HepG2 (cell line): Measurements from ENCODE around the gene SHLD1. TPM values are rescaled to one million over a fixed set of nuclear protein-coding genes. Genes with fewer than 3 reads are reported as not detected.

ENCODE experiments used
- ATRX ChIP-seq: sonication (generic); formaldehyde crosslinking; IDR thresholded peaks from 2 replicates; pipeline ENCODE4 v1.4.0; 2020; ENCODE audit warnings: missing genetic modification reagents, borderline replicate concordance
- BRD4 ChIP-seq: sonication (generic); formaldehyde crosslinking; IDR thresholded peaks from 2 replicates; pipeline ENCODE4 v1.4.0; 2020; ENCODE audit warnings: missing genetic modification reagents
- ELF4 ChIP-seq: sonication (generic); formaldehyde crosslinking; IDR thresholded peaks from 2 replicates; pipeline ENCODE4 v1.5.0; 2020; ENCODE audit warnings: missing genetic modification reagents, mild to moderate bottlenecking, moderate library complexity, borderline replicate concordance
- FOXK2 ChIP-seq: fragments of 450-650 bp; IDR thresholded peaks from 2 replicates; pipeline ENCODE4 v1.6.1; 2016
- HDAC2 ChIP-seq: sonication (generic); formaldehyde crosslinking; IDR thresholded peaks from 2 replicates; pipeline ENCODE4 v1.4.0; 2020; ENCODE audit warnings: missing genetic modification reagents
- IRF1 ChIP-seq: sonication (generic); formaldehyde crosslinking; IDR thresholded peaks from 2 replicates; pipeline ENCODE4 v1.4.0; 2020; ENCODE audit warnings: low read depth, mild to moderate bottlenecking, missing genetic modification reagents
- MAFG ChIP-seq: sonication (generic); formaldehyde crosslinking; IDR thresholded peaks from 2 replicates; pipeline ENCODE4 v1.5.1; 2020; ENCODE audit warnings: mild to moderate bottlenecking, missing genetic modification reagents
- MYNN ChIP-seq: sonication (generic); formaldehyde crosslinking; IDR thresholded peaks from 2 replicates; pipeline ENCODE4 v1.4.0; 2020; ENCODE audit warnings: mild to moderate bottlenecking, low read depth, missing genetic modification reagents
- NFKBIZ ChIP-seq: IDR thresholded peaks from 2 replicates; pipeline ENCODE4 v1.6.1; 2018; ENCODE audit warnings: missing genetic modification reagents, missing compliant biosample characterization
- PAWR ChIP-seq: sonication (generic); formaldehyde crosslinking; IDR thresholded peaks from 2 replicates; pipeline ENCODE4 v1.4.0; 2020; ENCODE audit warnings: missing genetic modification reagents, mild to moderate bottlenecking, borderline replicate concordance
- PHF20 ChIP-seq: sonication (generic); formaldehyde crosslinking; IDR thresholded peaks from 2 replicates; pipeline ENCODE4 v1.5.0; 2020; ENCODE audit warnings: mild to moderate bottlenecking, missing genetic modification reagents
- REPIN1 ChIP-seq: sonication (generic); formaldehyde crosslinking; IDR thresholded peaks from 2 replicates; pipeline ENCODE4 v1.8.0; 2022; ENCODE audit warnings: missing genetic modification reagents, low read depth, mild to moderate bottlenecking, borderline replicate concordance
- SMARCC2 ChIP-seq: fragments of 450-650 bp; IDR thresholded peaks from 2 replicates; pipeline ENCODE4 v1.6.1; 2017; ENCODE audit warnings: antibody characterized with exemption, mild to moderate bottlenecking
- TOE1 ChIP-seq: sonication (generic); formaldehyde crosslinking; IDR thresholded peaks from 2 replicates; pipeline ENCODE4 v1.4.0; 2020; ENCODE audit warnings: mild to moderate bottlenecking, missing genetic modification reagents
- U2AF1 ChIP-seq: fragments of 200-400 bp; formaldehyde crosslinking; optimal IDR thresholded peaks from 2 replicates; pipeline ENCODE3; 2017; ENCODE audit warnings: mild to moderate bottlenecking, low read depth, low read length
- ZNF235 ChIP-seq: sonication (generic); formaldehyde crosslinking; IDR thresholded peaks from 2 replicates; pipeline ENCODE4 v1.8.1; 2023; ENCODE audit warnings: mild to moderate bottlenecking, missing genetic modification reagents, borderline replicate concordance
- ZNF484 ChIP-seq: sonication (generic); formaldehyde crosslinking; IDR thresholded peaks from 2 replicates; pipeline ENCODE4 v1.5.1; 2020; ENCODE audit warnings: mild to moderate bottlenecking, low read depth, missing genetic modification reagents, borderline replicate concordance
- ZNF678 ChIP-seq: sonication (generic); formaldehyde crosslinking; IDR thresholded peaks from 2 replicates; pipeline ENCODE4 v1.4.0; 2020; ENCODE audit warnings: mild to moderate bottlenecking, missing genetic modification reagents
- ZNF691 ChIP-seq: sonication (generic); formaldehyde crosslinking; IDR thresholded peaks from 2 replicates; pipeline ENCODE4 v1.4.0; 2020; ENCODE audit warnings: missing genetic modification reagents, low read depth, mild to moderate bottlenecking, borderline replicate concordance
- ZNF703 ChIP-seq: sonication (generic); formaldehyde crosslinking; IDR thresholded peaks from 2 replicates; pipeline ENCODE4 v1.5.1; 2020; ENCODE audit warnings: missing genetic modification reagents, mild to moderate bottlenecking, moderate library complexity, borderline replicate concordance
- ZNF713 ChIP-seq: sonication (generic); formaldehyde crosslinking; IDR thresholded peaks from 2 replicates; pipeline ENCODE4 v1.4.0; 2020; ENCODE audit warnings: mild to moderate bottlenecking, missing genetic modification reagents
- polyA plus RNA-seq, 8 experiments: library from polyadenylated mRNA; depleted of rRNA in 3 of 8; stranded (reverse) in 7 of 8; unstranded in 1 of 8; fragments of >200 nt; fragmentation: Illumina TruSeq in 4 of 8; extraction: Trizol in 4 of 8; gene quantifications; 2 replicates each; pipeline versions ENCODE4 v1.2.1 to v1.2.3, GENCODE V29; 2011 to 2016; ENCODE audit warnings: low read depth in 4 of 8, missing spikeins in 1 of 8, mixed read lengths in 1 of 8; ENCODE audit not compliant: insufficient read depth in 1 of 8
- total RNA-seq, 5 experiments: library from RNA; depleted of rRNA; stranded (reverse); fragments of >200 nt; fragmentation: Illumina TruSeq; extraction: Trizol; gene quantifications; 2 replicates each; pipeline ENCODE4 v1.2.3, GENCODE V29; 2016; ENCODE audit warnings: low read depth in 1 of 5
- TF ChIP-seq, protein P1 (sequence below): IDR thresholded peaks from 2 replicates; pipeline ENCODE4 v1.6.1; 2016; ENCODE audit warnings: missing genetic modification reagents, missing compliant biosample characterization
- TF ChIP-seq, protein P2 (sequence below): fragments of 450-650 bp; IDR thresholded peaks from 2 replicates; pipeline ENCODE4 v1.6.1; 2017
- TF ChIP-seq, protein P3 (sequence below): sonication (generic); formaldehyde crosslinking; IDR thresholded peaks from 2 replicates; pipeline ENCODE4 v1.5.0; 2020; ENCODE audit warnings: missing genetic modification reagents
- TF ChIP-seq, protein P4 (sequence below): IDR thresholded peaks from 2 replicates; pipeline ENCODE4 v1.6.1; 2012; ENCODE audit warnings: low read depth, low read length, improper control_type of control experiment

SHLD1 gene
- total and polyA plus RNA-seq, 2 of the 13 experiments (the other 11 are each of a cell fraction or from before 2014, with no cell fraction given), result 8.9 to 10.0 TPM

DNA sequence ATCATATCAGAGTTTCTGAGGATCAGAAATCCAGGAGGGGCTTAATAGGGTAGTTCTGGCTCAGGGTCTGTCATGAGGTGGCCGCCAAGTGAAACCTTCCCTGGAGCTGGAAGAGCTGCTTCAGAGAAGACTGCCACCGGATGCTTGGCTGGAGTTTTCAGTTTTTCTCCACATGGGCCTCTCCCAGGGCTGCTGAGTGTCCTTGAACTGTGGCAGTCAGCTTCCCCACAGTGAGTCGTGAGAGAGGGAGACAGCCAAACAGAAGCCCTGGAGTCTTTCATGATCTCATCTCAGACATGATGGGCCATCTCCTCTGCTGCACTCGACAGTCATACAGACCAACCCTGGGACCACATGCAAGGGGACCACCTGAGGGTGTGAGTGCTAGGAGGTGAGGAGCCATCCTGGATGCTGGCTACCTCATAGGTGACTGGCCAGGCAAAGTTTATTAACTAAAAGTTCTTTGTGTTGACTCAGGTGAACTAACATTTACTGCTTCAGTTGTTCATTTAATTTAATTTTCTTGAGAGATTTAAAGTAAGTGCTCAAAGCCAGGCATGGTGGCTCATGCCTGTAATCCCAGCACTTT is 71.5 kb downstream of the SHLD1 start (continued):
- 0 out of 2 replicates have a peak, but pooled peaks have one; percentile 65 for TF ChIP-seq IRF1
- TF ChIP-seq ELF4 (CRISPR knock-in tag), result no peak
- TF ChIP-seq, protein P1, sequence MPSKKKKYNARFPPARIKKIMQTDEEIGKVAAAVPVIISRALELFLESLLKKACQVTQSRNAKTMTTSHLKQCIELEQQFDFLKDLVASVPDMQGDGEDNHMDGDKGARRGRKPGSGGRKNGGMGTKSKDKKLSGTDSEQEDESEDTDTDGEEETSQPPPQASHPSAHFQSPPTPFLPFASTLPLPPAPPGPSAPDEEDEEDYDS, result peak; percentile 70; the same call in 1 of the 2 replicates
- TF ChIP-seq ZNF691 (CRISPR knock-in tag), result peak; percentile 96; the same call in 1 of the 2 replicates
- no peak for TF ChIP-seq MAFG (CRISPR knock-in tag)
- no peak; the same call in 1 of the 2 replicates for TF ChIP-seq MYNN
- TF ChIP-seq ZNF484, result no peak
- no peak for TF ChIP-seq U2AF1
- no peak for TF ChIP-seq TOE1 (CRISPR knock-in tag)
- peak; percentile 57; the same call in 1 of the 2 replicates for TF ChIP-seq REPIN1
- TF ChIP-seq ZNF713 (CRISPR knock-in tag), result 0 out of 2 replicates have a peak, but pooled peaks have one; percentile 86
- TF ChIP-seq PHF20, result no peak
- peak; percentile 94 for TF ChIP-seq HDAC2 (CRISPR knock-in tag)
- no peak for TF ChIP-seq FOXK2
- TF ChIP-seq ATRX (CRISPR knock-in tag), result no peak
- TF ChIP-seq PAWR (CRISPR knock-in tag), result 0 out of 2 replicates have a peak, but pooled peaks have one; percentile 33
- no peak for TF ChIP-seq NFKBIZ (CRISPR knock-in tag)
- peak; percentile 76 for TF ChIP-seq BRD4 (CRISPR knock-in tag)
- TF ChIP-seq SMARCC2, result no peak
- TF ChIP-seq, protein P2, sequence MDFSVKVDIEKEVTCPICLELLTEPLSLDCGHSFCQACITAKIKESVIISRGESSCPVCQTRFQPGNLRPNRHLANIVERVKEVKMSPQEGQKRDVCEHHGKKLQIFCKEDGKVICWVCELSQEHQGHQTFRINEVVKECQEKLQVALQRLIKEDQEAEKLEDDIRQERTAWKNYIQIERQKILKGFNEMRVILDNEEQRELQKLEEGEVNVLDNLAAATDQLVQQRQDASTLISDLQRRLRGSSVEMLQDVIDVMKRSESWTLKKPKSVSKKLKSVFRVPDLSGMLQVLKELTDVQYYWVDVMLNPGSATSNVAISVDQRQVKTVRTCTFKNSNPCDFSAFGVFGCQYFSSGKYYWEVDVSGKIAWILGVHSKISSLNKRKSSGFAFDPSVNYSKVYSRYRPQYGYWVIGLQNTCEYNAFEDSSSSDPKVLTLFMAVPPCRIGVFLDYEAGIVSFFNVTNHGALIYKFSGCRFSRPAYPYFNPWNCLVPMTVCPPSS, result no peak
- TF ChIP-seq ZNF235 (CRISPR knock-in tag), result no peak
- no peak for TF ChIP-seq ZNF703 (CRISPR knock-in tag)
- TF ChIP-seq, protein P3, sequence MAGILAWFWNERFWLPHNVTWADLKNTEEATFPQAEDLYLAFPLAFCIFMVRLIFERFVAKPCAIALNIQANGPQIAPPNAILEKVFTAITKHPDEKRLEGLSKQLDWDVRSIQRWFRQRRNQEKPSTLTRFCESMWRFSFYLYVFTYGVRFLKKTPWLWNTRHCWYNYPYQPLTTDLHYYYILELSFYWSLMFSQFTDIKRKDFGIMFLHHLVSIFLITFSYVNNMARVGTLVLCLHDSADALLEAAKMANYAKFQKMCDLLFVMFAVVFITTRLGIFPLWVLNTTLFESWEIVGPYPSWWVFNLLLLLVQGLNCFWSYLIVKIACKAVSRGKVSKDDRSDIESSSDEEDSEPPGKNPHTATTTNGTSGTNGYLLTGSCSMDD (CRISPR knock-in tag), result no peak
- TF ChIP-seq, protein P4, sequence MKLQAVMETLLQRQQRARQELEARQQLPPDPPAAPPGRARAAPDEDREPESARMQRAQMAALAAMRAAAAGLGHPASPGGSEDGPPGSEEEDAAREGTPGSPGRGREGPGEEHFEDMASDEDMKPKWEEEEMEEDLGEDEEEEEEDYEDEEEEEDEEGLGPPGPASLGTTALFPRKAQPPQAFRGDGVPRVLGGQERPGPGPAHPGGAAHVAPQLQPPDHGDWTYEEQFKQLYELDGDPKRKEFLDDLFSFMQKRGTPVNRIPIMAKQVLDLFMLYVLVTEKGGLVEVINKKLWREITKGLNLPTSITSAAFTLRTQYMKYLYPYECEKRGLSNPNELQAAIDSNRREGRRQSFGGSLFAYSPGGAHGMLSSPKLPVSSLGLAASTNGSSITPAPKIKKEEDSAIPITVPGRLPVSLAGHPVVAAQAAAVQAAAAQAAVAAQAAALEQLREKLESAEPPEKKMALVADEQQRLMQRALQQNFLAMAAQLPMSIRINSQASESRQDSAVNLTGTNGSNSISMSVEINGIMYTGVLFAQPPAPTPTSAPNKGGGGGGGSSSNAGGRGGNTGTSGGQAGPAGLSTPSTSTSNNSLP, result no peak
- peak; percentile 55; the same call in 1 of the 2 replicates for TF ChIP-seq ZNF678
